Neural progenitor cell (in vitro differentiated cells): ENCODE results near the gene ACBD7. TPM values are rescaled to one million over a fixed set of nuclear protein-coding genes. Genes with fewer than 3 reads are reported as not detected.

Experiments used
- DNase-seq: peaks from one replicate; pipeline ENCODE4 v3.0.0-alpha.2; 2016; ENCODE audit warnings: low spot score
- H2AFZ ChIP-seq: fragments of 200-600 bp; sonication (generic); replicated peaks from 2 replicates; pipeline ENCODE4 v1.6.1; 2016; ENCODE audit warnings: antibody characterized with exemption
- H3F3A ChIP-seq: fragments of 200-600 bp; sonication (generic); 2 replicates; pipeline ENCODE4 v1.6.1; 2016; ENCODE audit warnings: antibody characterized with exemption, low read depth
- H3K27ac ChIP-seq: fragments of 200-600 bp; sonication (generic); 2 replicates; pipeline ENCODE4 v1.5.1; 2016; ENCODE audit warnings: mild to moderate bottlenecking
- H3K27me3 ChIP-seq: fragments of 200-600 bp; sonication (generic); 2 replicates; pipeline ENCODE4 v1.6.1; 2016; ENCODE audit warnings: mild to moderate bottlenecking, moderate library complexity
- H3K36me3 ChIP-seq: fragments of 200-600 bp; sonication (generic); 2 replicates; pipeline ENCODE4 v1.5.1; 2016
- H3K4me1 ChIP-seq: fragments of 200-600 bp; sonication (generic); 2 replicates; pipeline ENCODE4 v1.6.1; 2016; ENCODE audit warnings: mixed run types
- H3K4me2 ChIP-seq: fragments of 200-600 bp; sonication (generic); 2 replicates; pipeline ENCODE4 v1.6.1; 2016
- H3K4me3 ChIP-seq: fragments of 200-600 bp; sonication (generic); 2 replicates; pipeline ENCODE4 v1.5.1; 2016
- H3K79me2 ChIP-seq: fragments of 200-600 bp; sonication (generic); 2 replicates; pipeline ENCODE4 v1.6.1; 2016; ENCODE audit warnings: low read depth
- H3K9ac ChIP-seq: fragments of 200-600 bp; sonication (generic); 2 replicates; pipeline ENCODE4 v1.6.1; 2016
- H3K9me3 ChIP-seq: fragments of 200-600 bp; sonication (generic); 2 replicates; pipeline ENCODE4 v1.5.1; 2016; ENCODE audit warnings: low read depth
- H4K20me1 ChIP-seq: fragments of 200-600 bp; sonication (generic); 2 replicates; pipeline ENCODE4 v1.6.1; 2016; ENCODE audit warnings: low read depth
- H3K27ac Mint-ChIP-seq: 3 replicates; pipeline ENCODE4 v1.8.0; 2021; ENCODE audit warnings: mixed read lengths
- H3K27me3 Mint-ChIP-seq: 2 replicates; pipeline ENCODE4 v1.8.0; 2022; ENCODE audit warnings: low read depth, mild to moderate bottlenecking, inconsistent platforms, moderate library complexity, mixed read lengths; ENCODE audit not compliant: insufficient read depth
- H3K36me3 Mint-ChIP-seq: 3 replicates; pipeline ENCODE4 v1.8.0; 2021; ENCODE audit warnings: mixed read lengths
- H3K4me1 Mint-ChIP-seq: 3 replicates; pipeline ENCODE4 v1.8.0; 2021; ENCODE audit warnings: mixed read lengths
- H3K4me3 Mint-ChIP-seq: 3 replicates; pipeline ENCODE4 v1.8.0; 2021; ENCODE audit warnings: mild to moderate bottlenecking, moderate library complexity, mixed read lengths
- H3K9me3 Mint-ChIP-seq: 3 replicates; pipeline ENCODE4 v1.8.0; 2020; ENCODE audit warnings: mixed read lengths
- EZH2 ChIP-seq: fragments of 200-600 bp; sonication (generic); IDR thresholded peaks from 2 replicates; pipeline ENCODE4 v1.6.1; 2017; ENCODE audit warnings: antibody characterized with exemption, mild to moderate bottlenecking, moderate library complexity
- EZH2phosphoT487 ChIP-seq: fragments of 200-600 bp; sonication (generic); IDR thresholded peaks from 2 replicates; pipeline ENCODE4 v1.6.1; 2017; ENCODE audit warnings: antibody characterized with exemption
- total RNA-seq: library from RNA; depleted of rRNA; stranded (reverse); fragments of >200 nt; gene quantifications from 2 replicates; pipeline ENCODE4 v1.2.3, GENCODE V29; 2015; ENCODE audit warnings: low replicate concordance
- TF ChIP-seq, protein P1 (sequence below): fragments of 200-600 bp; sonication (generic); IDR thresholded peaks from 2 replicates; pipeline ENCODE4 v1.5.1; 2017; ENCODE audit warnings: antibody characterized with exemption, mild to moderate bottlenecking

The ACBD7 gene
- total RNA-seq, 1 donor from 2014 or later = 97.3 TPM

DNA sequence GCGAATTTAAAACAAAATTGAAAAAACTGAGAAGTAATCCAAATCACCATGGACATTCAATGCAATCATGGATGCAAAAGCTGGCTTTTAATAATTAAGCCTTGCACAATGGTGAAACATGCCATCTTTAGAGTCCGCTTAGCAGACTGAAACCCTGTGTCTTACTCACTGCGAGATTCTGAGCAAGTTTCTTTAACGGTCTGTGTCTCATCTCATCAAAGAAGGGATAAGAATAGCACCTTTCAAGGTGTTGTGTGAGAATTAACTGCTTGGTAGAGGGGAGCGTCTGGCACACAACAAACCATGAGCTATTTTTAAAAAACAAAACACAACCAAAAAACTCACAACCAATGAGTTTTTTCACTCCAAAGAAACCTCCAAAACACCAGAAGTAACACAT is 21.4 kb downstream of the ACBD7 start:
- Histone ChIP-seq H3K27me3 (no peaks in the 10 kb centered on the region), H3K79me2 (no peaks in the 10 kb centered on the region), H3K4me1 (no peaks in the 10 kb centered on the region), H3K27ac (no peak overlapping the region), H2AFZ (no peak overlapping the region), H3F3A (no peaks in the 10 kb centered on the region), H3K9ac (no peak overlapping the region), H3K9me3 (no peaks in the 10 kb centered on the region), H3K4me3 (no peak overlapping the region), H3K4me2 (no peak overlapping the region), H4K20me1 (no peaks in the 10 kb centered on the region), H3K36me3 (no peaks in the 10 kb centered on the region)
- TF ChIP-seq EZH2 (no peak), EZH2phosphoT487 (no peak)
- TF ChIP-seq, protein P1, sequence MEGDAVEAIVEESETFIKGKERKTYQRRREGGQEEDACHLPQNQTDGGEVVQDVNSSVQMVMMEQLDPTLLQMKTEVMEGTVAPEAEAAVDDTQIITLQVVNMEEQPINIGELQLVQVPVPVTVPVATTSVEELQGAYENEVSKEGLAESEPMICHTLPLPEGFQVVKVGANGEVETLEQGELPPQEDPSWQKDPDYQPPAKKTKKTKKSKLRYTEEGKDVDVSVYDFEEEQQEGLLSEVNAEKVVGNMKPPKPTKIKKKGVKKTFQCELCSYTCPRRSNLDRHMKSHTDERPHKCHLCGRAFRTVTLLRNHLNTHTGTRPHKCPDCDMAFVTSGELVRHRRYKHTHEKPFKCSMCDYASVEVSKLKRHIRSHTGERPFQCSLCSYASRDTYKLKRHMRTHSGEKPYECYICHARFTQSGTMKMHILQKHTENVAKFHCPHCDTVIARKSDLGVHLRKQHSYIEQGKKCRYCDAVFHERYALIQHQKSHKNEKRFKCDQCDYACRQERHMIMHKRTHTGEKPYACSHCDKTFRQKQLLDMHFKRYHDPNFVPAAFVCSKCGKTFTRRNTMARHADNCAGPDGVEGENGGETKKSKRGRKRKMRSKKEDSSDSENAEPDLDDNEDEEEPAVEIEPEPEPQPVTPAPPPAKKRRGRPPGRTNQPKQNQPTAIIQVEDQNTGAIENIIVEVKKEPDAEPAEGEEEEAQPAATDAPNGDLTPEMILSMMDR = no peak
- peaks cover under 1% of the 10 kb centered on the region for H3K36me3 Mint-ChIP-seq
- H3K27me3 Mint-ChIP-seq = no peaks in the 10 kb centered on the region
- no peak for DNase-seq
- H3K4me3 Mint-ChIP-seq = no peak overlapping the region
- no peak overlapping the region for H3K27ac Mint-ChIP-seq
- peaks cover 13% of the 10 kb centered on the region for H3K9me3 Mint-ChIP-seq
- no peaks in the 10 kb centered on the region for H3K4me1 Mint-ChIP-seq

GRCh38 chr10:15060638-15061037 is 27.9 kb downstream of the ACBD7 start:
- Histone ChIP-seq H3K36me3 (no peaks in the 10 kb centered on the region), H2AFZ (no peak overlapping the region), H3K27ac (no peak overlapping the region), H4K20me1 (no peaks in the 10 kb centered on the region), H3K4me2 (no peak overlapping the region), H3F3A (no peaks in the 10 kb centered on the region), H3K79me2 (no peaks in the 10 kb centered on the region), H3K4me3 (no peak overlapping the region), H3K27me3 (no peaks in the 10 kb centered on the region), H3K4me1 (no peaks in the 10 kb centered on the region), H3K9me3 (no peaks in the 10 kb centered on the region), H3K9ac (no peak overlapping the region)
- Mint-ChIP-seq H3K36me3 (no peaks in the 10 kb centered on the region), H3K4me3 (no peak overlapping the region), H3K27ac (no peak overlapping the region), H3K27me3 (peaks cover 4% of the 10 kb centered on the region), H3K4me1 (no peaks in the 10 kb centered on the region), H3K9me3 (peaks cover 17% of the 10 kb centered on the region)
- no peak for DNase-seq
- TF ChIP-seq EZH2 (no peak), EZH2phosphoT487 (no peak)

DNA sequence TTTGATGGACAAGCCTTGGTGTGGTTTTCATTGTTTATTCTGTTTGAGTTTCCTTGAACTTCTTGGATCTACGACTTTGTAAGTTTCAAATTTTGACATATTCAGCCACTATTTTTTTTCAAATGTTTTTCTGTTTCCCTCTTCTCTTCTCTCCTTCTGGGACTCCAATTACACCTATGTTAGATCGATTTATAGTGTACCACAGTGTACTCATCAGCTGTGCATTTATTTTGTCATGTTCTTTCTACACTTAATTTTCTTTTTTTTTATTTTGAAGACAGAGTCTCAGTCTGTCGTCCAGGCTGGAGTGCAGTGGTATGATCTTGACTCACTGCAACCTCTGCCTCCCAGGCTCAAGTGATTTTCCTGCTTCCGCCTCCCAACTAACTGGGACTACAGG is 28.7 kb downstream of the ACBD7 start:
- Histone ChIP-seq H3K9ac (no peak overlapping the region), H3K79me2 (no peaks in the 10 kb centered on the region), H3K27ac (no peak overlapping the region), H2AFZ (no peak overlapping the region), H3K4me2 (no peak overlapping the region), H3K4me1 (no peaks in the 10 kb centered on the region), H4K20me1 (no peaks in the 10 kb centered on the region), H3K4me3 (no peak overlapping the region), H3F3A (no peaks in the 10 kb centered on the region), H3K9me3 (no peaks in the 10 kb centered on the region), H3K36me3 (no peaks in the 10 kb centered on the region), H3K27me3 (no peaks in the 10 kb centered on the region)
- no peak for DNase-seq
- Mint-ChIP-seq H3K36me3 (no peaks in the 10 kb centered on the region), H3K4me3 (no peak overlapping the region), H3K4me1 (no peaks in the 10 kb centered on the region), H3K27ac (no peak overlapping the region), H3K9me3 (peaks cover 12% of the 10 kb centered on the region), H3K27me3 (peaks cover 4% of the 10 kb centered on the region)
- TF ChIP-seq EZH2phosphoT487 (no peak), EZH2 (no peak)
- TF ChIP-seq, protein P1 = no peak

DNA sequence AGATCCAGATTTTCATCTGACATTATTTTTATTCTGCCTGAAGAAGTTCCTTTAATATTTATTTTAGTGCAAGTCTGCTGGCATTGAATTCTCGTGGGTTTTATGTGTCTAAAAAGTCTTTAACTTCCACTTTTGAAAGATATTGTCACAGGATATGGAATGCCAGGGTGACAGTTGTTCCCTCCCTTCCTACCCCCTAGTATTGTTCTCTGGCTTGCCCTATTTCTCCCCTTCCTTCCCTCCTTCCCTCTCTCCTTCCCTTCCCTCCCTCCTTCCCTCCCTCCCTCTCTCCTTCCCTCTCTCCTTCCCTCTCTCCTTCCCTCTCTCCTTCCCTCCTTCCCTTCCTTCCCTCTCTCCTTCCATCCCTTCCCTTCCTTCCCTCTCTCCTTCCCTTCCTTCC is 29.9 kb downstream of the ACBD7 start:
- Histone ChIP-seq H4K20me1 (no peaks in the 10 kb centered on the region), H3F3A (no peaks in the 10 kb centered on the region), H3K9me3 (no peaks in the 10 kb centered on the region), H3K27me3 (no peaks in the 10 kb centered on the region), H3K79me2 (no peaks in the 10 kb centered on the region), H2AFZ (no peak overlapping the region), H3K4me1 (no peaks in the 10 kb centered on the region), H3K27ac (no peak overlapping the region), H3K36me3 (no peaks in the 10 kb centered on the region), H3K9ac (no peak overlapping the region), H3K4me2 (no peak overlapping the region), H3K4me3 (no peak overlapping the region)
- Mint-ChIP-seq H3K4me1 (no peaks in the 10 kb centered on the region), H3K36me3 (no peaks in the 10 kb centered on the region), H3K9me3 (peaks cover 8% of the 10 kb centered on the region), H3K27me3 (peaks cover 6% of the 10 kb centered on the region), H3K4me3 (no peak overlapping the region), H3K27ac (no peak overlapping the region)
- no peak for DNase-seq
- TF ChIP-seq, protein P1 = no peak
- TF ChIP-seq EZH2phosphoT487 (no peak), EZH2 (no peak)
